ENCODE results near the gene PARD3. TPM values are rescaled to one million over a fixed set of nuclear protein-coding genes. Genes with fewer than 3 reads are reported as not detected.

PARD3 gene
- total RNA-seq, 2 experiments from 2014 or later = 0.53 to 0.71 TPM

DNA sequence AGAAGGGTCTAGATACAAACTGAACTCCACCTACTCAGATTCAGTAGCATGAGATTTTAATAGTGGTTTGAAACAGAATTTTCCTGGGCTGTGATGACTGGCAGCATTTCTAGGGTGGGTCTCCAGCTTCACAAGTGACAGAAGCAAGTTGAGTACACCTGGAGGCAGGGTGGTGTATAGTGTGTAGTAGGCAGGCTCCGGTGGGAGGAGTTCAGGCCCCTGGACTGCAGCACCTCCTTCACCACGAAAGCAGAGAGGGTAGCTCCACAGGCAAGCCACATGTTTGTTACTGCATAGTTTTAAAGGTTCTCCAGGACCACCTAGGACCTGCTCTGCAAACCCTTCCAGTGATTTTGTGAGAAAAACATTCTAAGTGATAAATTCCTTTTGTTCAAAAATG lies 347.2 kb downstream of the PARD3 start:
- no peak for DNase-seq
- Histone ChIP-seq H3K4me3 (ENCODE audit: low read length) (no peak overlapping the region), H3K27me3 (ENCODE audit: control insufficient read depth in 1 of 2, insufficient read depth in 2 of 2, low read length in 2 of 2) (no peaks in the 10 kb centered on the region), H3K4me1 (ENCODE audit: insufficient read depth, low read length) (no peaks in the 10 kb centered on the region), H3K27ac (ENCODE audit: low read depth in 1 of 2, low read length in 2 of 2) (no peak overlapping the region), H3K36me3 (ENCODE audit: insufficient read depth, low read length) (no peaks in the 10 kb centered on the region), H3K9me3 (ENCODE audit: control insufficient read depth in 1 of 2, insufficient read depth in 1 of 2, low read length in 2 of 2) (no peaks in the 10 kb centered on the region)
- Mint-ChIP-seq H3K27ac (no peak overlapping the region), H3K9me3 (no peaks in the 10 kb centered on the region), H3K36me3 (ENCODE audit: low read depth) (no peaks in the 10 kb centered on the region), H3K4me1 (ENCODE audit: low read depth) (no peaks in the 10 kb centered on the region), H3K27me3 (no peaks in the 10 kb centered on the region), H3K4me3 (no peak overlapping the region)
- ChIA-PET POLR2A (no interaction called here), CTCF (no interaction called here)
- intact Hi-C loops (cut with DNase I, micrococcal nuclease) = no loop called here
- no peak for ATAC-seq (ENCODE audit: poor library complexity)
- TF ChIP-seq, protein P1, sequence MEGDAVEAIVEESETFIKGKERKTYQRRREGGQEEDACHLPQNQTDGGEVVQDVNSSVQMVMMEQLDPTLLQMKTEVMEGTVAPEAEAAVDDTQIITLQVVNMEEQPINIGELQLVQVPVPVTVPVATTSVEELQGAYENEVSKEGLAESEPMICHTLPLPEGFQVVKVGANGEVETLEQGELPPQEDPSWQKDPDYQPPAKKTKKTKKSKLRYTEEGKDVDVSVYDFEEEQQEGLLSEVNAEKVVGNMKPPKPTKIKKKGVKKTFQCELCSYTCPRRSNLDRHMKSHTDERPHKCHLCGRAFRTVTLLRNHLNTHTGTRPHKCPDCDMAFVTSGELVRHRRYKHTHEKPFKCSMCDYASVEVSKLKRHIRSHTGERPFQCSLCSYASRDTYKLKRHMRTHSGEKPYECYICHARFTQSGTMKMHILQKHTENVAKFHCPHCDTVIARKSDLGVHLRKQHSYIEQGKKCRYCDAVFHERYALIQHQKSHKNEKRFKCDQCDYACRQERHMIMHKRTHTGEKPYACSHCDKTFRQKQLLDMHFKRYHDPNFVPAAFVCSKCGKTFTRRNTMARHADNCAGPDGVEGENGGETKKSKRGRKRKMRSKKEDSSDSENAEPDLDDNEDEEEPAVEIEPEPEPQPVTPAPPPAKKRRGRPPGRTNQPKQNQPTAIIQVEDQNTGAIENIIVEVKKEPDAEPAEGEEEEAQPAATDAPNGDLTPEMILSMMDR (IDR thresholded peaks at IDR 0.05) = no peak

DNA sequence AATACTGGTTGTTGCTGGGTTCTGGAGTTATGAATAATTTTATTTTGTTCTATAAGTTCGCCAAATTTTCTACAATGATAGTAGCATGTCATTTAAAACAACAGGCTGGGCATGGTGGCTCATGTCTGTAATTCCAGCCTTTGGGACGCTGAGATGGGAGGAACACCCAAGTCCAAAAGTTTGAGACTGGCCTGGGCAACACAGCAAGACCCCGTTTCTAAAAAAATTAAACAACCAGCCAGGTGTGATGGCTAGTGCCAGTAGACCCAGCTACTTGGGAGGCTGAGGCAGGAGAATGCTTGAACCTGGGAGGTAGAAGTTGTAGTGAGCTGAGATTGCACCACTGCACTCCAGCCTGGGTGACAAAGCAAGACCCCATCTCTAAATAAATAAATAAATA lies 347.7 kb downstream of the PARD3 start:
- no peaks in the 10 kb centered on the region for H3K4me1 Mint-ChIP-seq (ENCODE audit: low read depth)
- no peak overlapping the region for H3K4me3 Mint-ChIP-seq
- no peaks in the 10 kb centered on the region for H3K9me3 Mint-ChIP-seq
- no peaks in the 10 kb centered on the region for H3K4me1 ChIP-seq (ENCODE audit: insufficient read depth, low read length)
- no peaks in the 10 kb centered on the region for H3K36me3 Mint-ChIP-seq (ENCODE audit: low read depth)
- H3K27ac ChIP-seq (ENCODE audit: low read depth in 1 of 2, low read length in 2 of 2) = no peak overlapping the region
- no peaks in the 10 kb centered on the region for H3K27me3 Mint-ChIP-seq
- DNase-seq = no peak
- no peaks in the 10 kb centered on the region for H3K9me3 ChIP-seq (ENCODE audit: control insufficient read depth in 1 of 2, insufficient read depth in 1 of 2, low read length in 2 of 2)
- H3K36me3 ChIP-seq (ENCODE audit: insufficient read depth, low read length) = no peaks in the 10 kb centered on the region
- ATAC-seq (ENCODE audit: poor library complexity) = no peak
- CTCF ChIA-PET = no interaction called here
- no peak overlapping the region for H3K4me3 ChIP-seq (ENCODE audit: low read length)
- no peak overlapping the region for H3K27ac Mint-ChIP-seq
- no peaks in the 10 kb centered on the region for H3K27me3 ChIP-seq (ENCODE audit: control insufficient read depth in 1 of 2, insufficient read depth in 2 of 2, low read length in 2 of 2)
- POLR2A ChIA-PET = no interaction called here
- intact Hi-C loops (cut with DNase I, micrococcal nuclease) = no loop called here
- TF ChIP-seq, protein P1 (IDR thresholded peaks at IDR 0.05) = no peak

DNA sequence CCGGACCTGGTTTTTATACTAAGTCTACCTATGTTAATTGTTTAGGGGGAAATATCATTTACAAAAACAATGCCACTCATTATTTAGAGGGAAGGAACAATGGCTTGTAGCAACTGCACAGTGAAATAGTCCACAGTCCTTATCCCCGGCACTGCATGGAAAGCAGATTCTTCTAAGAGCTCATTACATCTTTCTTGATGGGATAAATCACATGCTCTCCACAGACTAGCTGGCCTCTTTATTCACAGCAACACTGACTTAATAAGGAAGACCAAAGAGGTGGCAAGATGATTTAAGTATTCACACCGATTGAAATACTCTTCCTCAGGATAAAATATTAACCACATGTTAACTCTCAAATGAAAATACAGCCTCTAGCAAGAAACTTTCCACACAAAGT lies 349.4 kb downstream of the PARD3 start:
- no peak for ATAC-seq (ENCODE audit: poor library complexity)
- TF ChIP-seq, protein P1 (IDR thresholded peaks at IDR 0.05) = no peak
- Histone ChIP-seq H3K4me1 (ENCODE audit: insufficient read depth, low read length) (no peaks in the 10 kb centered on the region), H3K27ac (ENCODE audit: low read depth in 1 of 2, low read length in 2 of 2) (no peak overlapping the region), H3K9me3 (ENCODE audit: control insufficient read depth in 1 of 2, insufficient read depth in 1 of 2, low read length in 2 of 2) (no peaks in the 10 kb centered on the region), H3K27me3 (ENCODE audit: control insufficient read depth in 1 of 2, insufficient read depth in 2 of 2, low read length in 2 of 2) (no peaks in the 10 kb centered on the region), H3K36me3 (ENCODE audit: insufficient read depth, low read length) (no peaks in the 10 kb centered on the region), H3K4me3 (ENCODE audit: low read length) (no peak overlapping the region)
- no peak for DNase-seq
- CTCF ChIA-PET = no interaction called here
- no peaks in the 10 kb centered on the region for H3K9me3 Mint-ChIP-seq
- H3K4me1 Mint-ChIP-seq (ENCODE audit: low read depth) = no peaks in the 10 kb centered on the region
- POLR2A ChIA-PET = no interaction called here
- no peaks in the 10 kb centered on the region for H3K27me3 Mint-ChIP-seq
- H3K36me3 Mint-ChIP-seq (ENCODE audit: low read depth) = no peaks in the 10 kb centered on the region
- no peak overlapping the region for H3K4me3 Mint-ChIP-seq
- intact Hi-C loops (cut with DNase I, micrococcal nuclease) = no loop called here
- H3K27ac Mint-ChIP-seq = no peak overlapping the region
